HEK293 (cell line): ENCODE data around the gene L2HGDH.

Source experiments
- CTCF ChIA-PET: fragments of 350-600 bp; formaldehyde crosslinking; extraction: SDS; loops from one replicate; lab custom pipeline; 2021; ENCODE audit warnings: antibody characterized with exemption; lab: Yijun Ruan, JAX
- POLR2A ChIA-PET: fragments of 300-600 bp; formaldehyde crosslinking; extraction: SDS; loops from one replicate; lab custom pipeline; 2020; ENCODE audit warnings: antibody characterized with exemption, inconsistent platforms; lab: Yijun Ruan, JAX
- H3K27ac ChIP-seq: fragments of 200-500 bp; sonication (Bioruptor generic); 2 replicates; pipeline ENCODE4 v1.5.1; 2014; ENCODE audit warnings: low read depth, low read length, control low read depth, inconsistent platforms; ENCODE audit errors: extremely low read depth
- H3K36me3 ChIP-seq, 2 experiments: fragments of 200-500 bp in 1 of 2; sonication (Bioruptor generic) in 1 of 2; 1 replicate in 1 of 2; 2 replicates in 1 of 2; pipeline ENCODE4 v1.5.1; 2014 to 2017; ENCODE audit warnings: inconsistent platforms in 2 of 2, low read length in 2 of 2; ENCODE audit not compliant: control insufficient read depth in 2 of 2, insufficient read depth in 1 of 2
- H3K4me1 ChIP-seq: fragments of 200-500 bp; sonication (Bioruptor generic); 2 replicates; pipeline ENCODE4 v1.5.1; 2014; ENCODE audit warnings: mild to moderate bottlenecking, low read length, inconsistent platforms; ENCODE audit not compliant: control insufficient read depth, insufficient read depth
- H3K4me3 ChIP-seq: 2 replicates; pipeline ENCODE4 v1.5.1; 2011; ENCODE audit warnings: low read depth, mild to moderate bottlenecking, control low read depth, low read length, moderate library complexity
- H3K9me3 ChIP-seq: fragments of 200-500 bp; sonication (Bioruptor generic); 2 replicates; pipeline ENCODE4 v1.5.1; 2014; ENCODE audit warnings: low read depth, low read length, inconsistent platforms; ENCODE audit not compliant: control insufficient read depth, insufficient read depth
- GLIS2 ChIP-seq: fragments of 450-650 bp; formaldehyde crosslinking; IDR thresholded peaks from 2 replicates; pipeline ENCODE4 v1.5.1; 2016; ENCODE audit warnings: missing biosample characterization, missing genetic modification characterization
- KLF7 ChIP-seq: fragments of 450-650 bp; formaldehyde crosslinking; IDR thresholded peaks from 2 replicates; pipeline ENCODE4 v1.5.1; 2016; ENCODE audit warnings: missing biosample characterization, missing genetic modification characterization, borderline replicate concordance
- SP7 ChIP-seq: fragments of 450-650 bp; formaldehyde crosslinking; IDR thresholded peaks from 2 replicates; pipeline ENCODE4 v1.5.1; 2016; ENCODE audit warnings: missing biosample characterization, missing genetic modification characterization
- TRIM28 ChIP-seq: IDR thresholded peaks from 2 replicates; pipeline ENCODE4 v1.6.1; 2011; ENCODE audit warnings: low read length, control low read depth, borderline replicate concordance
- ZNF10 ChIP-seq: fragments of 450-650 bp; formaldehyde crosslinking; IDR thresholded peaks from 2 replicates; pipeline ENCODE4 v1.5.1; 2017; ENCODE audit warnings: missing biosample characterization, missing genetic modification characterization
- ZNF214 ChIP-seq: fragments of 450-650 bp; formaldehyde crosslinking; IDR thresholded peaks from 2 replicates; pipeline ENCODE4 v1.5.1; 2017; ENCODE audit warnings: missing biosample characterization, mild to moderate bottlenecking, missing genetic modification characterization, borderline replicate concordance
- ZNF23 ChIP-seq: fragments of 450-650 bp; formaldehyde crosslinking; IDR thresholded peaks from 2 replicates; pipeline ENCODE4 v1.5.1; 2016; ENCODE audit warnings: missing biosample characterization, missing genetic modification characterization, borderline replicate concordance
- ZNF280C ChIP-seq: fragments of 450-650 bp; formaldehyde crosslinking; IDR thresholded peaks from 2 replicates; pipeline ENCODE4 v1.5.1; 2016; ENCODE audit warnings: missing biosample characterization, missing genetic modification characterization
- ZNF416 ChIP-seq: fragments of 450-650 bp; formaldehyde crosslinking; IDR thresholded peaks from 2 replicates; pipeline ENCODE4 v1.5.1; 2016; ENCODE audit warnings: missing biosample characterization, missing genetic modification characterization
- ZNF48 ChIP-seq: fragments of 450-650 bp; formaldehyde crosslinking; IDR thresholded peaks from 2 replicates; pipeline ENCODE4 v1.5.1; 2016; ENCODE audit warnings: missing biosample characterization, missing genetic modification characterization
- ZNF571 ChIP-seq: fragments of 450-650 bp; formaldehyde crosslinking; IDR thresholded peaks from 2 replicates; pipeline ENCODE4 v1.5.0; 2017; ENCODE audit warnings: missing biosample characterization, missing genetic modification characterization
- ZNF626 ChIP-seq: fragments of 450-650 bp; sonication (Bioruptor Pico); formaldehyde crosslinking; IDR thresholded peaks from 2 replicates; pipeline ENCODE4 v1.5.1; 2018; ENCODE audit warnings: missing biosample characterization, missing genetic modification characterization, inconsistent platforms
- ZNF664 ChIP-seq: fragments of 450-650 bp; formaldehyde crosslinking; IDR thresholded peaks from 2 replicates; pipeline ENCODE4 v1.5.1; 2016; ENCODE audit warnings: missing biosample characterization, missing genetic modification characterization
- TF ChIP-seq, protein P1 (sequence below): fragments of 450-650 bp; formaldehyde crosslinking; IDR thresholded peaks from 2 replicates; pipeline ENCODE4 v1.5.1; 2017; ENCODE audit warnings: missing biosample characterization, missing genetic modification characterization
- TF ChIP-seq, protein P2 (sequence below): fragments of 450-650 bp; IDR thresholded peaks from 2 replicates; pipeline ENCODE4 v1.5.1; 2018; ENCODE audit warnings: missing biosample characterization, mild to moderate bottlenecking, missing genetic modification characterization

L2HGDH gene

DNA sequence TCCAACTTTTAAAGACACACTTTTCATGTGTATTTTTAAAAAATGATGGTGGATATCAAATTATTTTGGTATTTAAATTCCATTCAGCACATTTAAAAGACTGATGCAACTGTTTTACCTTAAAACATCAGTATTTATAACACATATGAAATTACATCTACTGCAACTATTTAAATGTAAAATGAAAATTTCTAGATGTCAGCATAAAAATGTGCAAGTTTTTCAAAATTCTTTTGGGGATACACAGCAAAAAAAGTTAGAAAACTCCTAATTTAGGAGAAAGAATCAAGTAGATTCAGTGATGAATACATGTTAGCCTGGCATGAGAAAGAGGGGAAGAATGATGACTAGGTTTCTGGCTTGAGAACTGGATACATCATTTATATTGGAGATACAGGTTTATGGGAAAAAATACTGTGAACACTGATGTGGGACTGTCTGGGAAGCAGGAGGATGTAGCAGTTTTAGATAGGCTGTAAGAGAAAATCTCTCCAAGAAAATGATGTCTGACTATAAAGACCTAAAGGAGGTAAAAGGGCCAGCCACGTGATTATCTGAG is 89.9 kb downstream of the L2HGDH start:
- H3K9me3 ChIP-seq, result no peaks in the 10 kb centered on the region
- POLR2A ChIA-PET, result no interaction called here

GRCh38 chr14:50218501-50218900 is 93.5 kb downstream of the L2HGDH start:
- H3K9me3 ChIP-seq, result no peaks in the 10 kb centered on the region
- H3K4me3 ChIP-seq, result no peak overlapping the region
- ChIA-PET CTCF (interaction anchor here (0.6 kb wide), 1 partner anchor 489 kb away, joined by 4 read pairs; no protein-coding TSS in a partner anchor), POLR2A (interaction anchor here (1.2 kb wide), 1 partner anchor 13 kb away, joined by 4 read pairs; the partner anchor contains the start of gene SOS2)
- H3K4me1 ChIP-seq, result peaks cover 9% of the 10 kb centered on the region
- H3K36me3 ChIP-seq, result no peaks in the 10 kb centered on the region
- H3K27ac ChIP-seq, result no peak overlapping the region
- TF ChIP-seq ZNF23 (tag by site-specific recombination), result no peak
- TF ChIP-seq, protein P1, sequence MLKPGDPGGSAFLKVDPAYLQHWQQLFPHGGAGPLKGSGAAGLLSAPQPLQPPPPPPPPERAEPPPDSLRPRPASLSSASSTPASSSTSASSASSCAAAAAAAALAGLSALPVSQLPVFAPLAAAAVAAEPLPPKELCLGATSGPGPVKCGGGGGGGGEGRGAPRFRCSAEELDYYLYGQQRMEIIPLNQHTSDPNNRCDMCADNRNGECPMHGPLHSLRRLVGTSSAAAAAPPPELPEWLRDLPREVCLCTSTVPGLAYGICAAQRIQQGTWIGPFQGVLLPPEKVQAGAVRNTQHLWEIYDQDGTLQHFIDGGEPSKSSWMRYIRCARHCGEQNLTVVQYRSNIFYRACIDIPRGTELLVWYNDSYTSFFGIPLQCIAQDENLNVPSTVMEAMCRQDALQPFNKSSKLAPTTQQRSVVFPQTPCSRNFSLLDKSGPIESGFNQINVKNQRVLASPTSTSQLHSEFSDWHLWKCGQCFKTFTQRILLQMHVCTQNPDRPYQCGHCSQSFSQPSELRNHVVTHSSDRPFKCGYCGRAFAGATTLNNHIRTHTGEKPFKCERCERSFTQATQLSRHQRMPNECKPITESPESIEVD (tag by site-specific recombination), result peak; percentile 55; the same call in 1 of the 2 replicates
- no peak for TF ChIP-seq ZNF214 (tag by site-specific recombination)
- TF ChIP-seq SP7, result peak; percentile 42; the same call in 1 of the 2 replicates
- TF ChIP-seq ZNF664 (tag by site-specific recombination), result 0 out of 2 replicates have a peak, but pooled peaks have one; percentile 58
- no peak for TF ChIP-seq ZNF626 (tag by site-specific recombination)
- TF ChIP-seq, all 188 proteins: peak for 3

More for the DNA sequence above, 89.9 kb downstream of the L2HGDH start:
- Histone ChIP-seq H3K4me3 (no peak overlapping the region), H3K27ac (no peak overlapping the region), H3K36me3 (no peaks in the 10 kb centered on the region), H3K4me1 (peaks cover 20% of the 10 kb centered on the region)
- TF ChIP-seq TRIM28, result no peak
- TF ChIP-seq KLF7 (tag by site-specific recombination), result no peak
- TF ChIP-seq, protein P2, sequence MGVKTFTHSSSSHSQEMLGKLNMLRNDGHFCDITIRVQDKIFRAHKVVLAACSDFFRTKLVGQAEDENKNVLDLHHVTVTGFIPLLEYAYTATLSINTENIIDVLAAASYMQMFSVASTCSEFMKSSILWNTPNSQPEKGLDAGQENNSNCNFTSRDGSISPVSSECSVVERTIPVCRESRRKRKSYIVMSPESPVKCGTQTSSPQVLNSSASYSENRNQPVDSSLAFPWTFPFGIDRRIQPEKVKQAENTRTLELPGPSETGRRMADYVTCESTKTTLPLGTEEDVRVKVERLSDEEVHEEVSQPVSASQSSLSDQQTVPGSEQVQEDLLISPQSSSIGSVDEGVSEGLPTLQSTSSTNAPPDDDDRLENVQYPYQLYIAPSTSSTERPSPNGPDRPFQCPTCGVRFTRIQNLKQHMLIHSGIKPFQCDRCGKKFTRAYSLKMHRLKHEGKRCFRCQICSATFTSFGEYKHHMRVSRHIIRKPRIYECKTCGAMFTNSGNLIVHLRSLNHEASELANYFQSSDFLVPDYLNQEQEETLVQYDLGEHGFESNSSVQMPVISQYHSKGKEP (tag by site-specific recombination), result no peak
- no peak for TF ChIP-seq GLIS2 (tag by site-specific recombination)
- TF ChIP-seq ZNF10 (tag by site-specific recombination), result no peak
- TF ChIP-seq ZNF48 (tag by site-specific recombination), result no peak
- TF ChIP-seq SP7, result no peak
- no peak for TF ChIP-seq ZNF416 (tag by site-specific recombination)
- TF ChIP-seq, all 188 proteins: peak for 0
- CTCF ChIA-PET, result interaction anchor here (0.6 kb wide), 1 partner anchor 13 kb away, joined by 3 read pairs; no protein-coding TSS in a partner anchor

GRCh38 chr14:50215416-50215815 is 96.6 kb downstream of the L2HGDH start:
- TF ChIP-seq ZNF280C (tag by site-specific recombination), result no peak
- no peak for TF ChIP-seq ZNF571 (tag by site-specific recombination)
- POLR2A ChIA-PET, result no interaction called here
- Histone ChIP-seq H3K36me3 (no peaks in the 10 kb centered on the region), H3K27ac (no peak overlapping the region), H3K9me3 (no peaks in the 10 kb centered on the region), H3K4me1 (peaks cover 5% of the 10 kb centered on the region), H3K4me3 (no peak overlapping the region)
- CTCF ChIA-PET, result no interaction called here
